Type B pancreatic cell (in vitro differentiated cells): ENCODE data around the gene TFAM. TPM values are rescaled to one million over a fixed set of nuclear protein-coding genes. Genes with fewer than 3 reads are reported as not detected.
"Not testable (repeated sequence)": the region's sequence is repeated elsewhere in the genome, so short reads cannot be mapped to it uniquely, and the experiment has no call there.

Source experiments
- DNase-seq: peaks from one replicate; pipeline ENCODE4 v3.0.0; 2021; ENCODE audit warnings: mixed read lengths; ENCODE audit not compliant: unreplicated experiment; ENCODE audit errors: extremely low spot score
- H3K27ac Mint-ChIP-seq: 2 replicates; pipeline ENCODE4 v1.8.0; 2021; ENCODE audit warnings: mild to moderate bottlenecking, mixed read lengths
- H3K27me3 Mint-ChIP-seq: 2 replicates; pipeline ENCODE4 v1.8.0; 2021; ENCODE audit warnings: mixed read lengths
- H3K36me3 Mint-ChIP-seq: 2 replicates; pipeline ENCODE4 v1.8.0; 2021; ENCODE audit warnings: mixed read lengths
- H3K4me1 Mint-ChIP-seq: one replicate; pipeline ENCODE4 v1.8.0; 2021; ENCODE audit warnings: mixed read lengths; ENCODE audit not compliant: unreplicated experiment
- H3K4me3 Mint-ChIP-seq: 2 replicates; pipeline ENCODE4 v1.8.0; 2021; ENCODE audit warnings: mild to moderate bottlenecking, mixed read lengths
- H3K9me3 Mint-ChIP-seq: 2 replicates; pipeline ENCODE4 v1.8.0; 2021; ENCODE audit warnings: mixed read lengths
- total RNA-seq: library from RNA; stranded (reverse); gene quantifications from 2 replicates; pipeline ENCODE4 v1.2.1, GENCODE V29; 2021; ENCODE audit warnings: low replicate concordance
- TF ChIP-seq, protein P1 (sequence below): fragments of 200-600 bp; sonication (generic); conservative IDR thresholded peaks from 2 replicates; pipeline ENCODE4 v1.5.0; 2021; ENCODE audit warnings: antibody characterized with exemption, mild to moderate bottlenecking

The TFAM gene
- total RNA-seq, 1 donor from 2014 or later = 64.8 TPM

DNA sequence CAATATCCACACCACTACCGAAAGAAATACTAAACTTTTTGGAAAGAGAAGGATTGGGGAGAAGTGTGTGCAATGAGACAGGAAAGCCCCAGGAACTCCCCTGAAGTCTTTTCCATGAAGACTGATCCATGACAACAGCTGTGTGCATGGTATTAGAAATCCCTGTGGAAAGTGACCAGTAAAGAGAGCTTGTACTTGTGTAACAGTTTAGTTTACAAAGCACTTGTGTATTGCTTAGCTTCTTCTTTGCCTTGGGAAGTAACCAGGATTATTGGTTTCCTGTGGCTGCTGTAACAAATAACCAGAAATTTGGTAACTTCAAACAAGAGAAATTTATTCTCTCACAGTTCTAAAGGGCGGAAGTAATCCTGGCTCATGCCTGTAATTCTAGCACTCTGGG lies 18.8 kb downstream of the TFAM start:
- no peak overlapping the region for H3K27ac Mint-ChIP-seq
- H3K4me3 Mint-ChIP-seq = no peak overlapping the region
- H3K36me3 Mint-ChIP-seq = no peaks in the 10 kb centered on the region
- DNase-seq = no peak
- H3K4me1 Mint-ChIP-seq = peaks cover 5% of the 10 kb centered on the region
- TF ChIP-seq, protein P1, sequence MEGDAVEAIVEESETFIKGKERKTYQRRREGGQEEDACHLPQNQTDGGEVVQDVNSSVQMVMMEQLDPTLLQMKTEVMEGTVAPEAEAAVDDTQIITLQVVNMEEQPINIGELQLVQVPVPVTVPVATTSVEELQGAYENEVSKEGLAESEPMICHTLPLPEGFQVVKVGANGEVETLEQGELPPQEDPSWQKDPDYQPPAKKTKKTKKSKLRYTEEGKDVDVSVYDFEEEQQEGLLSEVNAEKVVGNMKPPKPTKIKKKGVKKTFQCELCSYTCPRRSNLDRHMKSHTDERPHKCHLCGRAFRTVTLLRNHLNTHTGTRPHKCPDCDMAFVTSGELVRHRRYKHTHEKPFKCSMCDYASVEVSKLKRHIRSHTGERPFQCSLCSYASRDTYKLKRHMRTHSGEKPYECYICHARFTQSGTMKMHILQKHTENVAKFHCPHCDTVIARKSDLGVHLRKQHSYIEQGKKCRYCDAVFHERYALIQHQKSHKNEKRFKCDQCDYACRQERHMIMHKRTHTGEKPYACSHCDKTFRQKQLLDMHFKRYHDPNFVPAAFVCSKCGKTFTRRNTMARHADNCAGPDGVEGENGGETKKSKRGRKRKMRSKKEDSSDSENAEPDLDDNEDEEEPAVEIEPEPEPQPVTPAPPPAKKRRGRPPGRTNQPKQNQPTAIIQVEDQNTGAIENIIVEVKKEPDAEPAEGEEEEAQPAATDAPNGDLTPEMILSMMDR = no peak
- no peaks in the 10 kb centered on the region for H3K9me3 Mint-ChIP-seq
- H3K27me3 Mint-ChIP-seq = no peaks in the 10 kb centered on the region

DNA sequence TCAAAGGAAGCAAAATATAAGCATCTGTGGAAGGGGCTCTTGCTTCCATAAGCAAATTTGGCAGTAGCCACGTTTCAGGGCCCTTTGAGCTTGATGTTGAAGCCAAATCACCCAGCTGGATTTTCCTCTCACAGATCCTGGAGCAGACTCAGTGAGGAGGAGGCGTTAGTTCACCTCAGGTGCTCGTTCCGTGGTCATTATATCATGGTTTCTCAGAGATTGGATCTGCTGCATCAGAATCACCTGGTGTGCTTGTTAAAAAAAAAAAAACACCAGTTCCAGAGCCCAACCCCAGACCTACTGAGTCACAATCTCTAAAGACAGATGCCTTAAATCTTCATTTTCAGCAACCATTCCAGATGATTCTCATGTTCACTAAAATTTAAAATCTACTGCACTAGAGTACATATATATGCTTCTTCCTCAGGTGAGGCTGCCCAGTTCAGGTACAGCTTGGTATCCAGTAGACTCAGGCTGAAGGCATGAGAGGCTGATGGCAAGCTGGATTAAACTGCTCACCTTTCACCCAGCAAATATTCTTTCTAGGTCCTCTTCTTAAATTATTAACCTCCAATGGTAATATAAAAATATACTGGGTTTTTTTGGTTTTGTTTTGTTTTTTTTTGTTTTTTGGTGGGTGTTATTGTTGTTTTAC lies 24.9 kb downstream of the TFAM start:
- Mint-ChIP-seq H3K9me3 (no peaks in the 10 kb centered on the region), H3K4me1 (peaks cover 30% of the 10 kb centered on the region), H3K36me3 (no peaks in the 10 kb centered on the region), H3K27ac (no peak overlapping the region), H3K4me3 (no peak overlapping the region), H3K27me3 (no peaks in the 10 kb centered on the region)
- TF ChIP-seq, protein P1 = no peak
- no peak for DNase-seq

DNA sequence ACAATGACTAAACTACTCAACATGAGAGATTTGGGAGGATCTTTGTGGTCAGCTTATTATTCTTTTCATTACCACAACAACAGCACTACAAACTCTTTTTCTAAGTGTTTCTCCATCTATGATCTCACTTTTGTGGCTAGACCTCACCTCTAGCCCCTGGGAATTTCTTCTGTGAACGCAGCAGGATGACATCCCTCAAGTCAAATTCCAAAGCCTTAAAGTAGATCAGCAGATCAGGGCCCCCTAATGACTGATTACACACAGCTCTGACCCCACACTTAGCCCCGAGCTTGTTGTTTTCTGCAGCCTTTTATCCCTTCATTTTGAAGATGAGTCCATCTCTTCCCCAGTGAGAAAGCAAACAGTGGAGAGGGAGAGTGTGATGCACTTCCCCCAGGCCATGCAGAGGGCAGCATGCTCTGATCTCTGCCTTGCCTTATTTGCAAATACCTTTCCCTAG lies 27.3 kb downstream of the TFAM start:
- Mint-ChIP-seq H3K27ac (peak overlapping the region; percentile 51), H3K4me3 (peak overlapping the region; percentile 4), H3K36me3 (no peaks in the 10 kb centered on the region), H3K9me3 (no peaks in the 10 kb centered on the region), H3K27me3 (no peaks in the 10 kb centered on the region), H3K4me1 (peaks cover 30% of the 10 kb centered on the region)
- TF ChIP-seq, protein P1 = no peak
- DNase-seq = no peak

DNA sequence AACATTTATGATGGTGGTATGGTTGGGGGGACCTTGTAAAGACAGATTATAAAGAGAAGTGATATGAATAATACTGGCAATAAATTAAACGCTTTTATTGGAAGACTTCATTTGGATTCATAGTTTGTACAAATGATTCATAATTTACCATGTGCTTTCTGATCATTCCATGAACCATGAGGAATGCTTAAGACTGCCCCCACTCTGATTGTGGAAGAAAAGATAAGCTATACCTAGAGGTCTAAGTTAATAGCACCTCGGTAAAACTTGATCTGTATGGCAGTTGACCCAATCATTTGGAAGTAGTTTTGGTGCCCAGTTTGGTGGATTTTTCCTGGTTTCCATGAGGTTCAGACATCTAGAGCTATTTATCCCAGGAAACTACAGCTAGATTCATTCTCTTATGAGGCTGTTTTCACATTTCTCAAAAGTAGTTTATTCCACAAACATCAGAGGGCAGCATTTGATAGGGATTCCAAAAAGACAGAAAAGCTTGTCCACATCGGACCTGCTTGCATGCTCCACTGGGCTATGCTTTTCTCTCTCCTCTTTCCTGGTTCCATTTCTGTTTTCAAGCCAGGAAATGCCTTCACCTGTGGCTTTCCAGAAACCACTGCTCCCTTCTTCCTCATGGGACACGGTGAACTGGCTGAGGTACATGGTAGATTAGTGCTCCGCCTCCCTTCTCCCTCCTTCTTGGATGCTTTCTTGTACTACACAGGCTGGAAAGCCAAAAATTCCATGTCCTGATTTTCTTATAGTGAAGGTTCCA lies 29.2 kb downstream of the TFAM start:
- no peak for DNase-seq
- Mint-ChIP-seq H3K4me1 (peaks cover 25% of the 10 kb centered on the region), H3K27ac (no peak overlapping the region), H3K36me3 (no peaks in the 10 kb centered on the region), H3K27me3 (no peaks in the 10 kb centered on the region), H3K4me3 (no peak overlapping the region), H3K9me3 (no peaks in the 10 kb centered on the region)
- TF ChIP-seq, protein P1 = peak; percentile 50

DNA sequence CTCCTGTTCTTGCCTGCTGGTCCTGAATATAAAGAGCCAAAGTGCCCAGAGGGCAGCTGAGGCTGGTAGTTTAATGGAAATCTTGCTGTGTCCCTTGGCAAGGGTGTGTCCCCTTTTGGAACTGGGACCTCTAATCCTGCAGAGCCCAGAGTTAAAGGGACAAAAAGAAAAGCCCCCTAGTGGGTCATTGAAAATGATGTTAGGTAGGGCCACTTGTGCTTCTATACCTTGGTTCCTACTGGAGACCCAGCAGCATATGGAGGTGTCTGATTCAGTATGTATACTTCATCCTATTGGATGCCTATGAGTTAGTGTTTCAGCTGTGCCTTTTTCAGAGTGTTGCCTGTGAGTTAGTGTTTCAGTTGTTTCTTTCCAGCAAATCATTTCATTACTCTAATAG lies 30.5 kb downstream of the TFAM start:
- Mint-ChIP-seq H3K27me3 (no peaks in the 10 kb centered on the region), H3K4me3 (no peak overlapping the region), H3K36me3 (no peaks in the 10 kb centered on the region), H3K9me3 (no peaks in the 10 kb centered on the region), H3K27ac (no peak overlapping the region), H3K4me1 (peaks cover 25% of the 10 kb centered on the region)
- no peak for DNase-seq
- TF ChIP-seq, protein P1 = no peak

DNA sequence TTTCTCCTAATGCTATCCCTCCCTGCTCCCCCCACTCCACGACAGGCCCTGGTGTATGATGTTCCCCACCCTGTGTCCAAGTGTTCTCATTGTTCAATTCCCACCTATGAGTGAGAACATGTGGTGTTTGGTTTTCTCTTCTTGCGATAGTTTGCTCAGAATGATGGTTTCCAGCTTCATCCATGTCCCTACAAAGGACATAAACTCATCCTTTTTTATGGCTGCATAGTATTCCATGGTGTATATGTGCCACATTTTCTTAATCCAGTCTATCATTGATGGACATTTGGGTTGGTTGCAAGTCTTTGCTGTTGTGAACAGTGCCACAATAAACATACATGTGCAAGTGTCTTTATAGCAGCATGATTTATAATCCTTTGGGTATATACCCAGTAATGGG lies 32.7 kb downstream of the TFAM start:
- H3K4me1 Mint-ChIP-seq = peaks cover 12% of the 10 kb centered on the region
- not testable (repeated sequence) for DNase-seq, H3K36me3 Mint-ChIP-seq, H3K9me3 Mint-ChIP-seq, H3K27me3 Mint-ChIP-seq, H3K4me3 Mint-ChIP-seq, H3K27ac Mint-ChIP-seq
